GM12878 (cell line): ENCODE measurements around the gene ZNF213. TPM values are rescaled to one million over a fixed set of nuclear protein-coding genes. Genes with fewer than 3 reads are reported as not detected.

Experiments
- ATAC-seq: fragments of 200-7000 bp; cut with Tn5 transposase; 3 replicates; pipeline ENCODE4 v1.9.1; 2020; ENCODE audit warnings: mild to moderate bottlenecking, moderate library complexity
- BruUV-seq: library from RNA; stranded (reverse); fragments of 400-500 nt; replicated peaks from 2 replicates; lab custom pipeline; 2021; lab: Mats Ljungman, UMichigan
- CTCF ChIA-PET: fragments of 300-600 bp; sonication (Branson Sonifier 250); formaldehyde crosslinking; extraction: SDS; loops from one replicate; lab custom pipeline; 2021; ENCODE audit warnings: inconsistent platforms; lab: Yijun Ruan, JAX
- POLR2A ChIA-PET: fragments of 350-600 bp; formaldehyde crosslinking; extraction: SDS; loops from one replicate; lab custom pipeline; 2021; ENCODE audit warnings: inconsistent platforms; lab: Charles Lee
- RAD21 ChIA-PET: fragments of 300-600 bp; sonication (Branson Sonifier 250); formaldehyde crosslinking; loops from one replicate; lab custom pipeline; 2023; ENCODE audit warnings: antibody characterized with exemption; ENCODE audit not compliant: unreplicated experiment; lab: Charles Lee
- SMC1A ChIA-PET: fragments of 300-600 bp; sonication (Branson Sonifier 250); formaldehyde crosslinking; loops from one replicate; lab custom pipeline; 2023; ENCODE audit not compliant: unreplicated experiment, uncharacterized antibody; lab: Charles Lee
- DNase-seq: peaks from one replicate; pipeline ENCODE4 v3.0.0-alpha.2; 2011; ENCODE audit warnings: low read depth, low spot score
- FAIRE-seq: peaks from 3 replicates; lab custom pipeline; 2011; peaks lifted over from hg19 to GRCh38; lab: Jason Lieb, UNC
- H2AFZ ChIP-seq: 2 replicates; pipeline ENCODE4 v1.6.0; 2011; ENCODE audit warnings: low read depth, low read length, control low read depth; ENCODE audit not compliant: control insufficient read depth
- H3K27ac ChIP-seq: 2 replicates; pipeline ENCODE4 v1.5.1; 2011; ENCODE audit warnings: control low read depth; ENCODE audit not compliant: control insufficient read depth, insufficient read depth
- H3K27me3 ChIP-seq, 2 experiments: replicated peaks in 1 of 2; 2 replicates each; pipeline versions ENCODE4 v1.6.0 to v1.6.1; 2011; ENCODE audit warnings: low read length in 1 of 2; ENCODE audit not compliant: control insufficient read depth in 2 of 2, insufficient read depth in 2 of 2
- H3K36me3 ChIP-seq, 2 experiments: 2 replicates each; pipeline ENCODE4 v1.5.1; 2011; ENCODE audit warnings: low read length in 1 of 2; ENCODE audit not compliant: control insufficient read depth in 2 of 2, insufficient read depth in 2 of 2
- H3K4me1 ChIP-seq: 2 replicates; pipeline ENCODE4 v1.6.1; 2011; ENCODE audit warnings: mild to moderate bottlenecking, low read length, moderate library complexity, mixed read lengths; ENCODE audit not compliant: control insufficient read depth, insufficient read depth
- H3K4me2 ChIP-seq: 2 replicates; pipeline ENCODE4 v1.6.0; 2011; ENCODE audit warnings: control low read depth; ENCODE audit not compliant: control insufficient read depth, insufficient read depth
- H3K4me3 ChIP-seq: fragments of 200-600 bp; sonication (generic); 2 replicates; pipeline ENCODE4 v1.5.1; 2016
- H3K79me2 ChIP-seq: 2 replicates; pipeline ENCODE4 v1.6.0; 2011; ENCODE audit warnings: low read length; ENCODE audit not compliant: control insufficient read depth, insufficient read depth
- H3K9ac ChIP-seq: 2 replicates; pipeline ENCODE4 v1.8.0; 2011; ENCODE audit warnings: low read length, control low read depth, mixed read lengths; ENCODE audit not compliant: control insufficient read depth, insufficient read depth
- H3K9me3 ChIP-seq: replicated peaks from 3 replicates; pipeline ENCODE4 v1.5.1; 2011; ENCODE audit warnings: mild to moderate bottlenecking, low read length; ENCODE audit not compliant: control insufficient read depth, insufficient read depth
- H4K20me1 ChIP-seq: 2 replicates; pipeline ENCODE4 v1.6.0; 2011; ENCODE audit not compliant: control insufficient read depth, insufficient read depth
- ASH2L ChIP-seq: fragments of 300-600, 200-600 bp; sonication (generic); IDR thresholded peaks from 2 replicates; pipeline ENCODE4 v1.6.1; 2017; ENCODE audit warnings: low read depth, mild to moderate bottlenecking, borderline replicate concordance
- CUX1 ChIP-seq: IDR thresholded peaks from 2 replicates; pipeline ENCODE4 v1.6.1; 2012; ENCODE audit warnings: improper control_type of control experiment, low read depth, low read length; ENCODE audit not compliant: insufficient replicate concordance
- ELK1 ChIP-seq: IDR thresholded peaks from 2 replicates; pipeline ENCODE4 v1.6.1; 2012; ENCODE audit warnings: low read depth, low read length, improper control_type of control experiment
- GATAD2B ChIP-seq: fragments of 450-650 bp; conservative IDR thresholded peaks from 2 replicates; pipeline ENCODE4 v1.6.1; 2017; ENCODE audit warnings: low read depth, mild to moderate bottlenecking, moderate library complexity
- NR2F1 ChIP-seq: fragments of 450-650 bp; conservative IDR thresholded peaks from 2 replicates; pipeline ENCODE4 v1.6.1; 2017; ENCODE audit warnings: mild to moderate bottlenecking
- STAT3 ChIP-seq: IDR thresholded peaks from 2 replicates; pipeline ENCODE4 v1.6.1; 2011; ENCODE audit warnings: low read depth, low read length, improper control_type of control experiment
- WGBS: methylation state at CpG from one replicate; pipeline ENCODE4 v1.1.6; 2016; ENCODE audit warnings: low lambda C conversion rate; ENCODE audit not compliant: insufficient replicate concordance, insufficient coverage; ENCODE audit errors: missing lambda C conversion rate; 5-methylcytosine and 5-hydroxymethylcytosine counted together
- in situ Hi-C: fragments of 300-500 bp; cut with MboI; formaldehyde crosslinking; loops from 9 replicates; pipeline ENCODE4 v1.14.3; 2018; ENCODE audit warnings: mixed read lengths
- intact Hi-C: fragments of 100-400 bp; cut with micrococcal nuclease; formaldehyde crosslinking; loops from one replicate; pipeline ENCODE4 v1.14.2; 2022; ENCODE audit not compliant: unreplicated experiment
- polyA plus RNA-seq, 11 experiments: library from polyadenylated mRNA; depleted of rRNA in 4 of 11; unstranded in 6 of 11; stranded (reverse) in 5 of 11; fragments of >200 nt; fragmentation: Nextera tagmentation in 4 of 11; fragmentation: Illumina TruSeq in 1 of 11; extraction: Ambion mirVana in 4 of 11; extraction: Trizol in 1 of 11; gene quantifications; 1 replicate in 1 of 11; 2 replicates in 10 of 11; pipeline versions ENCODE4 v1.2.1 to v1.2.3, GENCODE V29; 2011 to 2016; ENCODE audit warnings: inconsistent platforms in 2 of 11, missing spikeins in 2 of 11, low read depth in 1 of 11
- total RNA-seq, 4 experiments: library from RNA; depleted of rRNA in 3 of 4; stranded (reverse); fragments of >200 nt in 3 of 4; fragmentation: Illumina TruSeq in 1 of 4; extraction: Trizol in 1 of 4; gene quantifications; 2 replicates each; pipeline versions ENCODE4 v1.2.1 to v1.2.3, GENCODE V29; 2013 to 2021
- TF ChIP-seq, protein P1 (sequence below): fragments of 450-650 bp; IDR thresholded peaks from 2 replicates; pipeline ENCODE4 v1.6.1; 2017; ENCODE audit warnings: mild to moderate bottlenecking, moderate library complexity

Gene ZNF213
- total and polyA plus RNA-seq, 10 of the 15 experiments (the other 5 are each of a cell fraction or from before 2014, with no cell fraction given), result 0.53 to 9.4 (median 1.1) TPM

GRCh38 chr16:3158026-3158509 lies 23.2 kb downstream of the ZNF213 start:
- no TSS peak for BruUV-seq
- no peaks in the 10 kb centered on the region for H4K20me1 ChIP-seq
- DNase-seq (no peak), ATAC-seq (peak; percentile 35), FAIRE-seq (no peak)
- peaks cover 17% of the 10 kb centered on the region for H3K4me1 ChIP-seq
- peak overlapping the region; percentile 58; the same call in 1 of the 2 replicates for H3K9ac ChIP-seq
- ChIA-PET CTCF (interaction anchor here (0.8 to 3.5 kb wide), 7 partner anchors 10 to 239 kb away, joined by 3 to 18 read pairs (median 4); partner anchors contain the start of gene ZNF213), POLR2A (interaction anchor here (1.3 to 3.6 kb wide), 6 partner anchors 10 to 56 kb away, joined by 3 to 16 read pairs (median 6); partner anchors contain the start of gene ZNF213), RAD21 (interaction anchor here (1.0 to 2.5 kb wide), 6 partner anchors 8 to 100 kb away, joined by 3 to 11 read pairs (median 4); partner anchors contain the start of gene IL32), SMC1A (interaction anchor here (0.9 to 1.6 kb wide), 5 partner anchors 10 to 80 kb away, joined by 3 to 5 read pairs (median 4); no protein-coding TSS in a partner anchor)
- WGBS, result under 1% methylated on average over 27 of the region's 27 CpGs
- peaks cover 0 to 2% of the 10 kb centered on the region in 2 experiments; a peak in 1 of 4 replicates for H3K27me3 ChIP-seq
- peak overlapping the region; percentile 78 for H3K4me2 ChIP-seq
- H3K27ac ChIP-seq, result no peak overlapping the region
- H3K4me3 ChIP-seq, result peak overlapping the region; percentile 96
- intact Hi-C loops (loop anchor here (1.0 to 10.0 kb wide), 2 partner anchors 8 to 107 kb away; no protein-coding TSS in a partner anchor), in situ Hi-C loops (no loop called here)
- H3K36me3 ChIP-seq, result no peaks in the 10 kb centered on the region
- no peaks in the 10 kb centered on the region for H3K79me2 ChIP-seq
- TF ChIP-seq, protein P1, sequence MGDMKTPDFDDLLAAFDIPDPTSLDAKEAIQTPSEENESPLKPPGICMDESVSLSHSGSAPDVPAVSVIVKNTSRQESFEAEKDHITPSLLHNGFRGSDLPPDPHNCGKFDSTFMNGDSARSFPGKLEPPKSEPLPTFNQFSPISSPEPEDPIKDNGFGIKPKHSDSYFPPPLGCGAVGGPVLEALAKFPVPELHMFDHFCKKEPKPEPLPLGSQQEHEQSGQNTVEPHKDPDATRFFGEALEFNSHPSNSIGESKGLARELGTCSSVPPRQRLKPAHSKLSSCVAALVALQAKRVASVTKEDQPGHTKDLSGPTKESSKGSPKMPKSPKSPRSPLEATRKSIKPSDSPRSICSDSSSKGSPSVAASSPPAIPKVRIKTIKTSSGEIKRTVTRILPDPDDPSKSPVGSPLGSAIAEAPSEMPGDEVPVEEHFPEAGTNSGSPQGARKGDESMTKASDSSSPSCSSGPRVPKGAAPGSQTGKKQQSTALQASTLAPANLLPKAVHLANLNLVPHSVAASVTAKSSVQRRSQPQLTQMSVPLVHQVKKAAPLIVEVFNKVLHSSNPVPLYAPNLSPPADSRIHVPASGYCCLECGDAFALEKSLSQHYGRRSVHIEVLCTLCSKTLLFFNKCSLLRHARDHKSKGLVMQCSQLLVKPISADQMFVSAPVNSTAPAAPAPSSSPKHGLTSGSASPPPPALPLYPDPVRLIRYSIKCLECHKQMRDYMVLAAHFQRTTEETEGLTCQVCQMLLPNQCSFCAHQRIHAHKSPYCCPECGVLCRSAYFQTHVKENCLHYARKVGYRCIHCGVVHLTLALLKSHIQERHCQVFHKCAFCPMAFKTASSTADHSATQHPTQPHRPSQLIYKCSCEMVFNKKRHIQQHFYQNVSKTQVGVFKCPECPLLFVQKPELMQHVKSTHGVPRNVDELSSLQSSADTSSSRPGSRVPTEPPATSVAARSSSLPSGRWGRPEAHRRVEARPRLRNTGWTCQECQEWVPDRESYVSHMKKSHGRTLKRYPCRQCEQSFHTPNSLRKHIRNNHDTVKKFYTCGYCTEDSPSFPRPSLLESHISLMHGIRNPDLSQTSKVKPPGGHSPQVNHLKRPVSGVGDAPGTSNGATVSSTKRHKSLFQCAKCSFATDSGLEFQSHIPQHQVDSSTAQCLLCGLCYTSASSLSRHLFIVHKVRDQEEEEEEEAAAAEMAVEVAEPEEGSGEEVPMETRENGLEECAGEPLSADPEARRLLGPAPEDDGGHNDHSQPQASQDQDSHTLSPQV, result no peak
- TF ChIP-seq ASH2L (no peak), STAT3 (no peak), CUX1 (no peak), NR2F1 (peak; percentile 16; the same call in 1 of the 2 replicates), GATAD2B (peak; percentile 42; the same call in 1 of the 2 replicates), ELK1 (no peak)
- H2AFZ ChIP-seq, result peak overlapping the region; percentile 45
- H3K9me3 ChIP-seq, result no peaks in the 10 kb centered on the region; the same call in 2 of the 3 replicates
